Heart left ventricle (tissue), 16 donors: ENCODE measurements around the gene TINCR. TPM values are rescaled to one million over a fixed set of nuclear protein-coding genes. Genes with fewer than 3 reads are reported as not detected.
A peak's percentile ranks its signal among the peaks of the same experiment; 100 is the strongest.

Experiments
- ATAC-seq, 4 donors: fragments of 200-7000 bp; cut with Tn5 transposase; one replicate each; pipeline ENCODE4 v1.9.1; 2020 to 2022; ENCODE audit warnings: moderate library complexity in 4 of 4, mild to moderate bottlenecking in 3 of 4, moderate number of reproducible peaks in 1 of 4
- DNase-seq, 5 donors: peaks; one replicate each; pipeline ENCODE4 v3.0.0-alpha.2; 2020
- H3K27ac ChIP-seq, 12 donors: fragments of 200-600 bp; sonication (generic) in 4 of 12; one replicate each; pipeline versions ENCODE4 v1.5.0 to v1.8.0; 2016 to 2022; ENCODE audit warnings: mild to moderate bottlenecking in 2 of 12
- H3K27me3 ChIP-seq, 9 donors: fragments of 200-600 bp; sonication (generic) in 2 of 9; one replicate each; pipeline versions ENCODE4 v1.5.1 to v1.8.0; 2016 to 2022; ENCODE audit warnings: mild to moderate bottlenecking in 3 of 9
- H3K36me3 ChIP-seq, 9 donors: fragments of 200-600 bp; sonication (generic) in 2 of 9; one replicate each; pipeline versions ENCODE4 v1.5.0 to v1.8.0; 2018 to 2022; ENCODE audit warnings: mild to moderate bottlenecking in 2 of 9
- H3K4me1 ChIP-seq, 12 donors: fragments of 200-600 bp; sonication (generic) in 4 of 12; one replicate each; pipeline versions ENCODE4 v1.5.0 to v1.8.0; 2016 to 2022; ENCODE audit warnings: mild to moderate bottlenecking in 3 of 12
- H3K4me3 ChIP-seq, 12 donors: fragments of 200-600 bp; sonication (generic) in 4 of 12; one replicate each; pipeline versions ENCODE4 v1.5.0 to v1.8.0; 2017 to 2022; ENCODE audit warnings: mild to moderate bottlenecking in 9 of 12, moderate library complexity in 4 of 12
- H3K9me3 ChIP-seq, 12 donors: fragments of 200-600 bp; sonication (generic) in 4 of 12; one replicate each; pipeline versions ENCODE4 v1.5.0 to v1.8.0; 2016 to 2022; ENCODE audit warnings: mild to moderate bottlenecking in 1 of 12
- POLR2A ChIP-seq, 2 donors: fragments of 450-650 bp; IDR thresholded peaks; one replicate each; pipeline ENCODE4 v1.6.1; 2017; ENCODE audit warnings: antibody characterized with exemption in 2 of 2, mild to moderate bottlenecking in 2 of 2, moderate library complexity in 2 of 2
- WGBS, 4 donors: extraction: QIAGEN DNeasy Blood & Tissue Kit in 2 of 4; methylation state at CpG; one replicate each; pipeline versions ENCODE4 v1.1.5 to v1.1.7; 2013 to 2018; 5-methylcytosine and 5-hydroxymethylcytosine counted together
- intact Hi-C, 10 donors: fragments of 100-400 bp; cut with DNase I; formaldehyde crosslinking; loops; one replicate each; pipeline versions ENCODE4 v1.11.1 to v1.14.2; 2022
- polyA plus RNA-seq, 2 donors: library from polyadenylated mRNA; stranded (reverse); fragments of 200-250 nt; gene quantifications; one replicate each; pipeline ENCODE4 v1.2.3, GENCODE V29; 2013
- total RNA-seq, 9 donors: library from RNA; depleted of rRNA in 2 of 9; stranded (reverse); fragments of >200 nt in 2 of 9; fragmentation: NEBNext Ultra II Directional in 3 of 9; extraction: Animal tissue kit (Norgen Biotek cat#: 25700) in 3 of 9; gene quantifications; one replicate each; pipeline versions ENCODE4 v1.1.0 to v1.2.4, GENCODE V29; 2016 to 2023
- TF ChIP-seq, protein P1 (sequence below), 12 donors: fragments of 200-600 bp; sonication (generic) in 4 of 12; IDR thresholded peaks; one replicate each; pipeline versions ENCODE4 v1.5.0 to v1.8.0; 2018 to 2022; ENCODE audit warnings: antibody characterized with exemption in 12 of 12, mild to moderate bottlenecking in 5 of 12
- donor health status: ischemic (EF 13 %, LVEDD 7.1; RV severe dilation, severe dysfunction).
- donor health status: healthy with polysubstance abuse.
- donor health status: DM: no; HTN: yes; CAD: no.
- donor health status: DM: no; HTN: no; CAD: no.
- donor health status: ischemic (EF 25% LVEDD 6.9; RV normal size, moderate dysfunction).
- donor health status: ischemic (EF 25% LVEDD 5.7; RV mildly dilated, moderate dysfunction).
- donor health status: healthy.
- donor health status: DM: yes; HTN: yes; CAD: no.
- donor health status: ischemic (EF 35%, LVEDD 5.7; RV mildly dilated, moderate dysfunction).
- donor health status: nonischemic (EF 11% LVEDD 7.7; RV severe dilation, severe dysfunction).
- donor health status: DM: yes; HTN: yes; CAD: no.
- donor health status: PGD.
- donor health status: ischemic (EF 29% LVEDD 5.4; RV normal size, mild dysfunction).
- donor health status: nonischemic (EF 23%, LVEDD 6.1; RV moderate dilation, normal function).

TINCR gene
- total and polyA plus RNA-seq, 11 donors, result 0.07 to 0.44 (median 0.19) TPM; not detected in 6

DNA sequence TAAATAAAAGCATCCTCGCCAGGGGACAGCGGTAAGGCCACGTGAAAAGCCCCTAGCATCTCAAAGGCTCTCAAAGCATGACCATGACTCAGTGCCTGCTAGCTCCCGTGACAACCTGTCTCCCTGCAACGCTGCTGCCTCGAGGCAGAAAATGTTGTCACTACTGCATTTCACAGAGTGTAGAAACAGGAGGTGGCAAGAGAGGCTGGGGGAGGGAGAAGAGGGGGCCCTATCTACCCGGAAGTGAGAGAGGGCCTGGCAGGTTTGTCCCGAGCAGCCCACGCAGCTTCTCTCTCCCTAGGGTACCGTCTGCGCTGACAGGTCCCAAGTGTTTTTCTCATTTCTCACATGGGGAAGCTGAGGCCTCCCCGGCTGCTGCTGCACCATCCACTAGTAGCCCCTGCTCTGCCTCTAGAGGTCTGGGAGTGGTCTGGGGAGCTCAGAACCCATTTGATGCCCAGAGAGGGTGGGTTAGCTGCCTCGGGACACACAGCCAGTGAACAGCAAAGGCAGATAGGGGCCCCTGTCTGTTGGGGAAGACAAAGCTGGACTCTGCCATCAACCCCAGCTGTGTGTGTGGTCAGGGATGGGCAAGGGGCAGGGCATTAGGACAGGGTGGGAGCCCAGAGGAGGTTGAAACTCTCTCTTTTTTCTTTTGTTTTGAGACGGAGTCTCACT lies 3.7 kb downstream of the TINCR start:
- WGBS, 4 donors, result 32 to 44% (median 35%) methylated on average over 13 to 14 of the region's 14 CpGs
- peaks cover 7 to 71% (median 23%) of the 10 kb centered on the region in 9 donors for H3K27me3 ChIP-seq
- intact Hi-C loops, result no loop called here
- H3K27ac ChIP-seq, result no peak overlapping the region
- TF ChIP-seq, protein P1, sequence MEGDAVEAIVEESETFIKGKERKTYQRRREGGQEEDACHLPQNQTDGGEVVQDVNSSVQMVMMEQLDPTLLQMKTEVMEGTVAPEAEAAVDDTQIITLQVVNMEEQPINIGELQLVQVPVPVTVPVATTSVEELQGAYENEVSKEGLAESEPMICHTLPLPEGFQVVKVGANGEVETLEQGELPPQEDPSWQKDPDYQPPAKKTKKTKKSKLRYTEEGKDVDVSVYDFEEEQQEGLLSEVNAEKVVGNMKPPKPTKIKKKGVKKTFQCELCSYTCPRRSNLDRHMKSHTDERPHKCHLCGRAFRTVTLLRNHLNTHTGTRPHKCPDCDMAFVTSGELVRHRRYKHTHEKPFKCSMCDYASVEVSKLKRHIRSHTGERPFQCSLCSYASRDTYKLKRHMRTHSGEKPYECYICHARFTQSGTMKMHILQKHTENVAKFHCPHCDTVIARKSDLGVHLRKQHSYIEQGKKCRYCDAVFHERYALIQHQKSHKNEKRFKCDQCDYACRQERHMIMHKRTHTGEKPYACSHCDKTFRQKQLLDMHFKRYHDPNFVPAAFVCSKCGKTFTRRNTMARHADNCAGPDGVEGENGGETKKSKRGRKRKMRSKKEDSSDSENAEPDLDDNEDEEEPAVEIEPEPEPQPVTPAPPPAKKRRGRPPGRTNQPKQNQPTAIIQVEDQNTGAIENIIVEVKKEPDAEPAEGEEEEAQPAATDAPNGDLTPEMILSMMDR (IDR thresholded peaks at IDR 0.05), result no peak
- TF ChIP-seq POLR2A (IDR thresholded peaks at IDR 0.05), result no peak
- no peak for ATAC-seq
- peaks cover 0 to 5% (median 0%) of the 10 kb centered on the region in 12 donors for H3K4me1 ChIP-seq
- H3K4me3 ChIP-seq, result no peak overlapping the region
- DNase-seq, result no peak
- no peaks in the 10 kb centered on the region for H3K36me3 ChIP-seq
- H3K9me3 ChIP-seq, result peaks cover 0 to 12% (median 4%) of the 10 kb centered on the region in 12 donors

DNA sequence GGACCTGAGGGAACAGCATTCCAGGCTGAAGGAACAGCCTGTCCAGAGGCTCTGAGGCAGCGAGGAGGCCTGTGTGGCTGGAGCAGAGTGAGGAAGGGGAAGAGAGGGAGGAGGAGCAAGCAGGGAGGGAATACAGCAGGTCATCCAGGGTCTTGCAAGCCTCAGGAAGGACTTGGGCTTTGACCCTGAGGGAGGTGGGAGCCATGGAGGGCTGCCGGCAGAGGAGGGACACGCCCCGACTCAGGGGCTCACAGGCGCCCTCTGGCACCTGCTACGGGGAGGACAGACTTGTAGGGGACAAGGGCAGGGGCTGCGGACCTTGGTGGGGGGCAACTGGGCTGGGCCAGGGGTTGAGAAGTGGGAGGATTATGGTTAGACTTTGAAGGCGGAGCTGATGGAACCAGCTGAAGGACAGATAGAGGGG lies 4.7 kb downstream of the TINCR start:
- DNase-seq (no peak), ATAC-seq (no peak)
- intact Hi-C loops, result no loop called here
- H3K27ac ChIP-seq, result no peak overlapping the region
- H3K4me3 ChIP-seq, result no peak overlapping the region
- peaks cover 0 to 5% (median 0%) of the 10 kb centered on the region in 12 donors for H3K4me1 ChIP-seq
- no peaks in the 10 kb centered on the region for H3K36me3 ChIP-seq
- 43 to 48% (median 46%) methylated on average over 8 of the region's 8 CpGs for WGBS, 4 donors
- H3K9me3 ChIP-seq, result peaks cover 0 to 12% (median 4%) of the 10 kb centered on the region in 12 donors
- H3K27me3 ChIP-seq, result peaks cover 9 to 71% (median 19%) of the 10 kb centered on the region in 9 donors
- TF ChIP-seq, protein P1 (IDR thresholded peaks at IDR 0.05), result no peak
- no peak for TF ChIP-seq POLR2A (IDR thresholded peaks at IDR 0.05)

DNA sequence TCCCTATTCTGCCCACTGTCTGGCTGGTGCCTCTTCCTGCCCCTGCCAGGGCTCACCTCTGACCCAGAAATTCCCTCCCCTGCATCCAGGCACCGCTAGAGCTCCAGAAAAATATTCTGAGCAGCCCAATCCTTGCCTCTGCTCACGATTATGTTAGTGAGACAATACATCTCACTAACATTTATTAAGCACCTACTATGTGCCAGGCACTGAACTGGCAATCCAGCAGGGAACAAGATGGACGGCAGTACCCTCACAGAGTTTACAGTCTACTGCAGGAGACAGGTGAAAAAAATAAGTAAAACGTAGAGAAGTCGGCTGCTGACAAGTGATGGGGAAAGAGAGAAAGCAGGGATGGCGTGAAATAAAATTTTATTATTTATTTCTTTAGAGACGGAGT lies 5.5 kb downstream of the TINCR start:
- 83 to 89% (median 85%) methylated on average over 7 of the region's 7 CpGs for WGBS, 4 donors

DNA sequence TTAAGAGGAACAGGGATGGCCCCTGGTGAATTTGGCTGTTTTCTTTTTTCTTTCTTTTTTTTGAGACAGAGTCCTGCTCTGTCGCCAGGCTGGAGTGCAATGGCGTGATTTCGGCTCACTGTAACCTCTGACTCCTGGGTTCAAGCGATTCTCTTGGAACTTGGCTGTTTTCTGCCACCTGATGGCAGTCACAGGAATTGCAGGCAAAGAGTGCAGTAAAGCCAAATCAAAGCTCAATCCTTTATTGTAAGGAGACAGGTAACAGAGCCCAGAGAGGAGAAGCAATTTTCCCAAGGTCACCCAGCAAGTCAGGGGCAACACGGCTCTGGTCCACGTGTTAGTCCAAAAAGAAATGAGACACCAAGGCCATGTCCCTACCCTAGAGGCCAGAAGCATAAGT lies 6.2 kb downstream of the TINCR start:
- no peak for TF ChIP-seq POLR2A (IDR thresholded peaks at IDR 0.05)
- TF ChIP-seq, protein P1 (IDR thresholded peaks at IDR 0.05), result peak in 2 of 12 donors; percentile 14 to 17
- Histone ChIP-seq H3K9me3 (peaks cover 0 to 12% (median 4%) of the 10 kb centered on the region in 12 donors), H3K27ac (no peak overlapping the region), H3K4me1 (no peaks in the 10 kb centered on the region), H3K4me3 (no peak overlapping the region), H3K27me3 (peaks cover under 1 to 64% (median 13%) of the 10 kb centered on the region in 9 donors), H3K36me3 (no peaks in the 10 kb centered on the region)
- 63 to 79% (median 65%) methylated on average over 6 of the region's 6 CpGs for WGBS, 4 donors
- intact Hi-C loops, result no loop called here
- no peak for ATAC-seq
- DNase-seq, result no peak

More for the DNA sequence above, 5.5 kb downstream of the TINCR start:
- no peak for TF ChIP-seq POLR2A (IDR thresholded peaks at IDR 0.05)
- TF ChIP-seq, protein P1 (IDR thresholded peaks at IDR 0.05), result no peak
- intact Hi-C loops, result no loop called here
- ATAC-seq (no peak), DNase-seq (no peak)
- no peaks in the 10 kb centered on the region for H3K36me3 ChIP-seq
- peaks cover 5 to 71% (median 18%) of the 10 kb centered on the region in 9 donors for H3K27me3 ChIP-seq
- no peak overlapping the region for H3K4me3 ChIP-seq
- H3K4me1 ChIP-seq, result no peaks in the 10 kb centered on the region
- H3K9me3 ChIP-seq, result peaks cover 0 to 12% (median 4%) of the 10 kb centered on the region in 12 donors
- H3K27ac ChIP-seq, result no peak overlapping the region
